HepG2 (cell line): ENCODE data around the gene GNA12. TPM values are rescaled to one million over a fixed set of nuclear protein-coding genes. Genes with fewer than 3 reads are reported as not detected.
A peak's percentile ranks its signal among the peaks of the same experiment; 100 is the strongest.

ENCODE experiments used
- ARNT2 ChIP-seq: sonication (generic); formaldehyde crosslinking; IDR thresholded peaks from 2 replicates; pipeline ENCODE4 v1.8.0; 2022; ENCODE audit warnings: mild to moderate bottlenecking, low read depth, missing genetic modification reagents, moderate library complexity
- GATAD2A ChIP-seq: IDR thresholded peaks from 2 replicates; pipeline ENCODE4 v1.6.1; 2016
- HOXA3 ChIP-seq: sonication (generic); formaldehyde crosslinking; IDR thresholded peaks from 2 replicates; pipeline ENCODE4 v1.5.0; 2020; ENCODE audit warnings: missing genetic modification reagents
- ISX ChIP-seq: sonication (generic); formaldehyde crosslinking; conservative IDR thresholded peaks from 2 replicates; pipeline ENCODE4 v1.5.0; 2020; ENCODE audit warnings: missing genetic modification reagents
- LCORL ChIP-seq, 2 experiments: fragments of 450-650 bp in 1 of 2; sonication (generic) in 1 of 2; formaldehyde crosslinking in 1 of 2; IDR thresholded peaks; 2 replicates each; pipeline versions ENCODE4 v1.5.0 to v1.6.1; 2017 to 2020; ENCODE audit warnings: antibody characterized with exemption in 1 of 2, missing genetic modification reagents in 1 of 2
- MTA1 ChIP-seq: sonication (generic); formaldehyde crosslinking; IDR thresholded peaks from 2 replicates; pipeline ENCODE4 v1.4.0; 2020; ENCODE audit warnings: missing genetic modification reagents, mild to moderate bottlenecking, borderline replicate concordance
- SP5 ChIP-seq: IDR thresholded peaks from 2 replicates; pipeline ENCODE4 v1.6.1; 2016; ENCODE audit warnings: low read depth, borderline replicate concordance
- TEAD3 ChIP-seq: optimal IDR thresholded peaks from 2 replicates; pipeline ENCODE3; 2016; ENCODE audit warnings: borderline replicate concordance
- THAP11 ChIP-seq: IDR thresholded peaks from 2 replicates; pipeline ENCODE4 v1.6.1; 2016; ENCODE audit warnings: missing biosample characterization, missing genetic modification reagents
- ZBTB4 ChIP-seq: sonication (generic); formaldehyde crosslinking; IDR thresholded peaks from 2 replicates; pipeline ENCODE4 v1.4.0; 2020; ENCODE audit warnings: missing genetic modification reagents, mild to moderate bottlenecking, borderline replicate concordance
- ZNF816 ChIP-seq: sonication (generic); formaldehyde crosslinking; IDR thresholded peaks from 2 replicates; pipeline ENCODE4 v1.8.0; 2022; ENCODE audit warnings: missing genetic modification reagents, mild to moderate bottlenecking, borderline replicate concordance
- polyA plus RNA-seq, 8 experiments: library from polyadenylated mRNA; depleted of rRNA in 3 of 8; stranded (reverse) in 7 of 8; unstranded in 1 of 8; fragments of >200 nt; fragmentation: Illumina TruSeq in 4 of 8; extraction: Trizol in 4 of 8; gene quantifications; 2 replicates each; pipeline versions ENCODE4 v1.2.1 to v1.2.3, GENCODE V29; 2011 to 2016; ENCODE audit warnings: low read depth in 4 of 8, missing spikeins in 1 of 8, mixed read lengths in 1 of 8; ENCODE audit not compliant: insufficient read depth in 1 of 8
- total RNA-seq, 5 experiments: library from RNA; depleted of rRNA; stranded (reverse); fragments of >200 nt; fragmentation: Illumina TruSeq; extraction: Trizol; gene quantifications; 2 replicates each; pipeline ENCODE4 v1.2.3, GENCODE V29; 2016; ENCODE audit warnings: low read depth in 1 of 5
- TF ChIP-seq, protein P1 (sequence below): sonication (generic); formaldehyde crosslinking; IDR thresholded peaks from 2 replicates; pipeline ENCODE4 v1.5.0; 2020; ENCODE audit warnings: mild to moderate bottlenecking, missing genetic modification reagents

Gene GNA12
- total and polyA plus RNA-seq, 2 of the 13 experiments (the other 11 are each of a cell fraction or from before 2014, with no cell fraction given): 16.2 to 50.9 TPM

GRCh38 chr7:2805213-2805944, 38.7 kb downstream of the GNA12 start (continued):
- peak; percentile 39 for TF ChIP-seq TEAD3 (CRISPR knock-in tag)
- TF ChIP-seq, protein P1, sequence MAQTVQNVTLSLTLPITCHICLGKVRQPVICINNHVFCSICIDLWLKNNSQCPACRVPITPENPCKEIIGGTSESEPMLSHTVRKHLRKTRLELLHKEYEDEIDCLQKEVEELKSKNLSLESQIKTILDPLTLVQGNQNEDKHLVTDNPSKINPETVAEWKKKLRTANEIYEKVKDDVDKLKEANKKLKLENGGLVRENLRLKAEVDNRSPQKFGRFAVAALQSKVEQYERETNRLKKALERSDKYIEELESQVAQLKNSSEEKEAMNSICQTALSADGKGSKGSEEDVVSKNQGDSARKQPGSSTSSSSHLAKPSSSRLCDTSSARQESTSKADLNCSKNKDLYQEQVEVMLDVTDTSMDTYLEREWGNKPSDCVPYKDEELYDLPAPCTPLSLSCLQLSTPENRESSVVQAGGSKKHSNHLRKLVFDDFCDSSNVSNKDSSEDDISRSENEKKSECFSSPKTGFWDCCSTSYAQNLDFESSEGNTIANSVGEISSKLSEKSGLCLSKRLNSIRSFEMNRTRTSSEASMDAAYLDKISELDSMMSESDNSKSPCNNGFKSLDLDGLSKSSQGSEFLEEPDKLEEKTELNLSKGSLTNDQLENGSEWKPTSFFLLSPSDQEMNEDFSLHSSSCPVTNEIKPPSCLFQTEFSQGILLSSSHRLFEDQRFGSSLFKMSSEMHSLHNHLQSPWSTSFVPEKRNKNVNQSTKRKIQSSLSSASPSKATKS (CRISPR knock-in tag): peak; percentile 41; the same call in 1 of the 2 replicates
- peak; percentile 39; the same call in 1 of the 2 replicates for TF ChIP-seq MTA1 (CRISPR knock-in tag)
- TF ChIP-seq HOXA3 (CRISPR knock-in tag): peak; percentile 64
- TF ChIP-seq ARNT2 (CRISPR knock-in tag): 0 out of 2 replicates have a peak, but pooled peaks have one; percentile 7
- TF ChIP-seq LCORL (IDR thresholded peaks at IDR 0.05): no peak
- TF ChIP-seq LCORL (CRISPR knock-in tag; IDR thresholded peaks at IDR 0.05): peak; percentile 83
- TF ChIP-seq SP5: 0 out of 2 replicates have a peak, but pooled peaks have one; percentile 13
- 0 out of 2 replicates have a peak, but pooled peaks have one; percentile 31 for TF ChIP-seq THAP11 (CRISPR knock-in tag)
- peak; percentile 85 for TF ChIP-seq GATAD2A (CRISPR knock-in tag)
- 0 out of 2 replicates have a peak, but pooled peaks have one; percentile 21 for TF ChIP-seq ZBTB4 (CRISPR knock-in tag)
- no peak for TF ChIP-seq ISX (CRISPR knock-in tag)
- peak; percentile 55; the same call in 1 of the 2 replicates for TF ChIP-seq ZNF816
